NCI-H187 treated with DMSO at 0.1 percent for 48 hours (cell line): Measurements from ENCODE around the gene PTEN.
A peak's percentile ranks its signal among the peaks of the same experiment; 100 is the strongest.
"Not testable (repeated sequence)": the region's sequence is repeated elsewhere in the genome, so short reads cannot be mapped to it uniquely, and the experiment has no call there.

Experiments
- DNase-seq: peaks from one replicate; lab custom pipeline; 2025; lab: John Stamatoyannopoulos, UW

PTEN gene

GRCh38 chr10:87846023-87846422 lies 17.4 kb upstream of the PTEN start:
- no peak for DNase-seq

GRCh38 chr10:87846711-87847110 lies 16.7 kb upstream of the PTEN start:
- not testable (repeated sequence) for DNase-seq

- DNase-seq = no peak
Observed at GRCh38 chr10:87847550-87847949, 15.9 kb upstream of the PTEN start.

DNA sequence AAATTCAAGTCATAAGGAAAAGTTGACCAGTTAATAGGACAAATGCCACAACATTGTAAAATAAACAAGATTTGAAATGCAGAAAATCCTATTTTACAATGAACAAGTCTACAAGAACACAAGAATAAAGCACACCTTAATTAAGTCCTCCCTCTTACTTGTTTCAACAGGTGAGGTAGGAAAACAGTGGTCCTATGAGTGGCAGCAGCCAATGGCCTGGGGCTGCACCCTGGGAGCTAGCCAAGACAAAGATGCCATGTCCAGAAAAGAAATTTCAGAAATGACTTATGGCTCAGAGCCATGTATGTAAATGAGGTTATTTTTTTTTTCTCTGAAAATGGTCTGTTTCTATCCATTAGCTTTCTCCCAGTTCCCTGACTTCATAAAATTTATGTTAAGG lies 14.4 kb upstream of the PTEN start:
- DNase-seq = no peak

DNA sequence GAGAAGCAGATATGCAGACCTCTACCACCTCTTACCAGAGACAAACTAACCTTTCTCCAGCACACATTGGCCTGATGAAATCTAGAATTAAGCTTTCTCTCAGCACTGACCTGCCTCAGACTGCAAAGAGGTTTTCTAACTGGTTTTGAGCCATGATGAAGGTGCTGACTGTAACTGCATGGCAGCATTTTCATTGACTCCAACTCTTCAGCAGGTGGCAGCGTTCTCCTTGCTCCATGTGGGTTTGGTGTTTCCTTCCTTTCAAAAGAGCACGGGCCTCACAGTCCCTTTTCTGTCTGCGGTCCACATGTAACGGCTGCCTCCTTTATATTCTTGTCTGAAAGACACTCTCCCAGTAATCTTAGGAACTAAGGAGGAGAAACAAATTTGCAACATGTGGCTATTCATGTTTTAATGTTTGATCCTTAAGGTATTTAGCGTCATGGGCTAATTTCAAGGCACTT lies 12.7 kb upstream of the PTEN start:
- peak; percentile 18 for DNase-seq

GRCh38 chr10:87852089-87852488 lies 11.3 kb upstream of the PTEN start:
- no peak for DNase-seq

GRCh38 chr10:87855247-87855646 lies 8.2 kb upstream of the PTEN start:
- not testable (repeated sequence) for DNase-seq

DNA sequence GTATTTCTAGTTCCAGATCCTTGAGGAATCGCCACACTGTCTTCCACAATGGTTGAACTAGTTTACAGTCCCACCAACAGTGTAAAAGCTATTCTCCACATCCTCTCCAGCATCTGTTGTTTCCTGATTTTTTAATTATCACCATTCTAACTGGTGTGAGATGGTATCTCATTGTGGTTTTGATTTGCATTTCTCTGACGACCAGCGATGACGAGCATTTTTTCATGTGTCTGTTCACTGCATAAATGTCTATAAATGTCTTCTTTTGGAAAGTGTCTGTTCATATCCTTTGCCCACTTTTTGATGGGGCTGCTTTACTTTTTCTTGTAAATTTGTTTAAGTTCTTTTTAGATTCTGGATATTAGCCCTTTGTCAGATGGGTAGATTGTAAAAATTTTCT lies 7.8 kb upstream of the PTEN start:
- not testable (repeated sequence) for DNase-seq

GRCh38 chr10:87860156-87860795 lies 3.1 kb upstream of the PTEN start:
- DNase-seq = peak; percentile 55

- DNase-seq = no peak
Observed at GRCh38 chr10:87860816-87861403, 2.5 kb upstream of the PTEN start.

GRCh38 chr10:87861566-87861952 lies 1.9 kb upstream of the PTEN start:
- no peak for DNase-seq

GRCh38 chr10:87861953-87862678 lies 1.3 kb upstream of the PTEN start:
- no peak for DNase-seq

DNA sequence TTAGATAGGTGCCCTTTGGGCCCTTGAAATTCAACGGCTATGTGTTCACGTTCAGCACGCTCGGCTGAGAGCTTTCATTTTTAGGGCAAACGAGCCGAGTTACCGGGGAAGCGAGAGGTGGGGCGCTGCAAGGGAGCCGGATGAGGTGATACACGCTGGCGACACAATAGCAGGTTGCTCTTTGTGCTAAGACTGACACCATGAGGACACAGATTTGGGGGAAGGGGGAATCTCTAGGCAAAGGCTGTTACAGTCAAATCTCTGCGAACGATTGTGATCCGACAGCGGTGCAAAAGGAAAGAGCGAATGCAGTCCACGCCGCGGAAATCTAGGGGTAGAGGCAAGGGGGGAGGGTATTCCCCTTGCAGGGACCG lies 759 bp upstream of the PTEN start:
- no peak for DNase-seq

GRCh38 chr10:87863951-87864495 lies 598 bp downstream of the PTEN start:
- not testable (repeated sequence) for DNase-seq

DNA sequence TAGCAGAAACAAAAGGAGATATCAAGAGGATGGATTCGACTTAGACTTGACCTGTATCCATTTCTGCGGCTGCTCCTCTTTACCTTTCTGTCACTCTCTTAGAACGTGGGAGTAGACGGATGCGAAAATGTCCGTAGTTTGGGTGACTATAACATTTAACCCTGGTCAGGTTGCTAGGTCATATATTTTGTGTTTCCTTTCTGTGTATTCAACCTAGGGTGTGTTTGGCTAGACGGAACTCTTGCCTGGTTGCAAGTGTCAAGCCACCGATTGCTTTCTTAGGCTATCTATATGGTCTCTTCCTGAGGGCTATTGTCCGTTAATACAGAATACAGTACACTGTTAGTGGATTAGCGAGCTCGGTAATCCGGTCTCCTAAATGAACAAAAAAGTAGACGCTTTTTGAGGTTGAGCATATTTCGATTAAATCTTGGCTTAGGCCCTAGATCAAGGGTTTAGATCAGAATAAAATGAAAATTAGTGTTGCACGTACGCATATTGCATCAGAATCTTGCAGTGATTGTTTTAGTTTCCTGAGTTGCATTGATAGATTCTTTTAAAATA lies 1.2 kb downstream of the PTEN start:
- no peak for DNase-seq

DNA sequence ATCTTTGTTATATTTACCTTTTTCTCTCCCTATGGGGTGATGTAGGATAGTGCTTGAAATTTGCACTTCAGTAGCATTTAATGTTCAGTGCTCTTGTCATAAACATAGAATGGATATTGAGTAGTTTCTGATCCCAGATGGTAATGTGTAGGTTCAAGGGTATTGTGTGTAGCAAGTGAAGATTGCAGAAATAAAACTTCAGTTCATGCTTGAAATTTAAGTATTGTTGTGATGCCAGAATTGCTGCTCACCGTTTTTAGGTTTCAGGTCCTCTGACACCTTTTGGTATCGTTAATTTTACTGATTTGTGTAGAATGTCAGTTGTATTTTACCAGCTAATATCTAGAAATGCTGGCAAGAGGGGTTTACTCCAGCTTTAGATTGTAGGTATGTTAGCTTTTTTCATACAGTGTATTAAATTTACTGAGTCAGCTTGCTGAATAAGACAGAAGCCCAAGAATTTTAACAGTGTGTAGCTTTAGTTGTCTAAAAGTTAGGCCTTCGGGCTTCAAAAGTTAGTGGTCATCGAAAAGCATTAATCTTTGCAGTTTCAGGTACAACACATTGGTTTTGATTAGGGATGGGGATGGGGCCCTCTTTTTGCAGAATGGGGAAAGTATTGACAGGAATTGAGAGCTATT lies 1.9 kb downstream of the PTEN start:
- DNase-seq = no peak

DNA sequence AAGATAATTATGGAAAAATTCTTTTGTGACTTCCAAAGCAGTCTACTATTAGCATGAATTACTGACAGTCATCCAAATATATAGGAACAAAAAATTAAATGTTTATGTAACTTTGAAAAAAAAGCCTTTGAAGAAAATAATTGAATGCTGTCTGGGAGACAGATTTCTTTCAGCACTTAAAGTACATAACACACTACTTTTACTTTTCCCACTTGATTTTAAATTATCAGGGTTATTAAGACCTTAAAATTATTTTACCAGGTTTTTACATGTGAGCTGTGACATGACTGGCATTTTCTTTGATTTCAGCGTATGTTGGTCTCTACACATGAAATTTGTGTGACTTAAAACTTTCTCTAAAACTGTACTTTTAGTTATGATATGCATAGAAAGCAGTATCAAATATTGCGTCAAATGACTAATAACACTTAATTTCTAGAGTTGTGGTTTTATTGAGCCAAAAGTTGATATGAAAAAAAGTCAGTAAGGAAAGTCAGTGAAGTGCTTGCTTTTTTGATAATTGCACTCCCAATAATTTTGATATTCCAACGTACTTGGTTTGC lies 3.1 kb downstream of the PTEN start:
- no peak for DNase-seq

DNA sequence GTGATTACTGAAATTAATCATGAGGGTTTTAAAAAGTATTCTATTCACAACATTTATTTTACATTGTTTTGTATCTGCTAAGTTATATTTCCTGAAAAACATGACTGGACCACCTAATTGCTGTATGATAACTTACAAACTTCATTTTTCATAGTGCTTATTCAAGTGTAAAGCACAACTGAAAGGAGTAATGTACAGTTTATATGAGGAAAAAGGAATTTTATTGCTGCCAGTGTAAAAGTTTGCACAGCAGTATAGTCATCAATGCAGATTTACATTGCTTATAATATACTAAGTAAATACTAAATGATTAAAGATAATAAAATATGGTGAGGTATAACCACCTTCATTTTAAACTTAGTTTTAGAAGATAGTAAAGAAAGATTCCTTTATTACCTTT lies 4.0 kb downstream of the PTEN start:
- no peak for DNase-seq

DNA sequence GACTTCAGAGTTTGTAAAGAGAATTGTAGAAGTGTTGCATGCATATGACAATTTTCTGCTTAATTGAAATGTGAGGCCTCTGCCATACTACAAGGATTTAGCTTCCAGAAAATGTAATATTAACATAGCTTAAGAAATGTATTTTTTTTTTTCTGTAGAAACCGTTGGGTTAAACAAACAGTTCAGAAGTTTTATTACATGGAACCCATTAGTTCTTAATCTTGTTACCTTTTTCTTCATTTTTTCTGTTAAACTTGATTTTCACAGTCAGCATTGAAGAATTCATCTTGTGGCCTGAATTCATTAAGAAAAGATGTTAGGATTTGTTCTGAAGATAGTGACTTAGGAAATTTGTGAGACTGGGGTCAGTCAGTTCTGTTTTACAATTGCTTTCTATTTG lies 4.9 kb downstream of the PTEN start:
- DNase-seq = no peak

GRCh38 chr10:87869139-87869538 lies 5.7 kb downstream of the PTEN start:
- DNase-seq = not testable (repeated sequence)

GRCh38 chr10:87869773-87870551 lies 6.5 kb downstream of the PTEN start:
- no peak for DNase-seq
